BE2C (cell line): Measurements from ENCODE around the gene PARD3.

Source experiments
- DNase-seq: peaks from one replicate; pipeline ENCODE4 v3.0.0-alpha.2; 2020
- H3K27me3 ChIP-seq: fragments of 250-450 bp; sonication (Bioruptor Pico); 2 replicates; pipeline ENCODE4 v1.5.1; 2020; ENCODE audit warnings: mild to moderate bottlenecking
- H3K36me3 ChIP-seq: fragments of 250-450 bp; sonication (Bioruptor Pico); 2 replicates; pipeline ENCODE4 v1.5.1; 2020; ENCODE audit warnings: mild to moderate bottlenecking
- H3K4me1 ChIP-seq: fragments of 250-450 bp; sonication (Bioruptor Pico); 2 replicates; pipeline ENCODE4 v1.5.1; 2020
- H3K4me3 ChIP-seq: 2 replicates; pipeline ENCODE4 v1.5.1; 2011; ENCODE audit warnings: low read depth, low read length
- H3K9me3 ChIP-seq: fragments of 250-450 bp; sonication (Bioruptor Pico); 2 replicates; pipeline ENCODE4 v1.5.1; 2020
- CTCF ChIP-seq: IDR thresholded peaks from 2 replicates; pipeline ENCODE4 v1.5.1; 2012; ENCODE audit warnings: mild to moderate bottlenecking, low read depth, low read length

Gene PARD3

GRCh38 chr10:34494012-34494411 lies 321.1 kb downstream of the PARD3 start:
- no peak overlapping the region for H3K4me3 ChIP-seq
- H3K27me3 ChIP-seq: no peaks in the 10 kb centered on the region
- H3K36me3 ChIP-seq: no peaks in the 10 kb centered on the region
- no peaks in the 10 kb centered on the region for H3K9me3 ChIP-seq
- no peak for TF ChIP-seq CTCF
- no peaks in the 10 kb centered on the region for H3K4me1 ChIP-seq
- DNase-seq: no peak

- no peak overlapping the region for H3K4me3 ChIP-seq
- no peaks in the 10 kb centered on the region for H3K36me3 ChIP-seq
- no peaks in the 10 kb centered on the region for H3K4me1 ChIP-seq
- DNase-seq: no peak
- no peak for TF ChIP-seq CTCF
- no peaks in the 10 kb centered on the region for H3K27me3 ChIP-seq
- H3K9me3 ChIP-seq: no peaks in the 10 kb centered on the region
Measured at GRCh38 chr10:34492081-34492480, 323.0 kb downstream of the PARD3 start.

- H3K27me3 ChIP-seq: no peaks in the 10 kb centered on the region
- no peak for TF ChIP-seq CTCF
- no peak for DNase-seq
- no peaks in the 10 kb centered on the region for H3K4me1 ChIP-seq
- no peaks in the 10 kb centered on the region for H3K36me3 ChIP-seq
- no peak overlapping the region for H3K4me3 ChIP-seq
- H3K9me3 ChIP-seq: no peaks in the 10 kb centered on the region
Measured at GRCh38 chr10:34491678-34492077, 323.4 kb downstream of the PARD3 start.

GRCh38 chr10:34489973-34490745 lies 324.9 kb downstream of the PARD3 start:
- no peak overlapping the region for H3K4me3 ChIP-seq
- no peaks in the 10 kb centered on the region for H3K36me3 ChIP-seq
- TF ChIP-seq CTCF: no peak
- no peaks in the 10 kb centered on the region for H3K9me3 ChIP-seq
- H3K27me3 ChIP-seq: no peaks in the 10 kb centered on the region
- H3K4me1 ChIP-seq: no peaks in the 10 kb centered on the region
- no peak for DNase-seq

- no peak for TF ChIP-seq CTCF
- no peaks in the 10 kb centered on the region for H3K27me3 ChIP-seq
- H3K9me3 ChIP-seq: no peaks in the 10 kb centered on the region
- DNase-seq: no peak
- H3K4me3 ChIP-seq: no peak overlapping the region
- H3K4me1 ChIP-seq: no peaks in the 10 kb centered on the region
- no peaks in the 10 kb centered on the region for H3K36me3 ChIP-seq
Measured at GRCh38 chr10:34489411-34489810, 325.7 kb downstream of the PARD3 start.

- H3K4me1 ChIP-seq: no peaks in the 10 kb centered on the region
- no peaks in the 10 kb centered on the region for H3K36me3 ChIP-seq
- no peaks in the 10 kb centered on the region for H3K9me3 ChIP-seq
- no peaks in the 10 kb centered on the region for H3K27me3 ChIP-seq
- H3K4me3 ChIP-seq: no peak overlapping the region
- DNase-seq: no peak
- no peak for TF ChIP-seq CTCF
Measured at GRCh38 chr10:34488476-34489130, 326.5 kb downstream of the PARD3 start.
